Lower leg skin (tissue), 4 donors: ENCODE data around the gene LBHD1. TPM values are rescaled to one million over a fixed set of nuclear protein-coding genes. Genes with fewer than 3 reads are reported as not detected.
"Not testable (repeated sequence)": the region's sequence is repeated elsewhere in the genome, so short reads cannot be mapped to it uniquely, and the experiment has no call there.

ENCODE experiments used
- DNase-seq, 2 donors: peaks; one replicate each; pipeline ENCODE4 v3.0.0-alpha.2; 2019; ENCODE audit warnings: low spot score in 2 of 2
- H3K4me3 ChIP-seq: fragments of 200-600 bp; sonication (generic); 2 replicates; pipeline ENCODE4 v1.5.1; 2017; ENCODE audit warnings: mild to moderate bottlenecking, low read depth; ENCODE audit not compliant: poor library complexity, severe bottlenecking
- CTCF ChIP-seq, 3 donors: fragments of 450-650 bp; IDR thresholded peaks; one replicate each; pipeline ENCODE4 v1.5.1; 2016; ENCODE audit warnings: antibody characterized with exemption in 3 of 3, mild to moderate bottlenecking in 3 of 3, moderate library complexity in 2 of 3
- POLR2A ChIP-seq, 2 donors: fragments of 450-650 bp; IDR thresholded peaks; one replicate each; pipeline ENCODE4 v1.6.1; 2016 to 2017; ENCODE audit warnings: antibody characterized with exemption in 2 of 2, mild to moderate bottlenecking in 1 of 2, moderate library complexity in 1 of 2
- WGBS, 2 donors: methylation state at CpG; one replicate each; pipeline ENCODE4 v1.1.5; 2018; 5-methylcytosine and 5-hydroxymethylcytosine counted together
- intact Hi-C: fragments of 100-400 bp; cut with DNase I; formaldehyde crosslinking; loops from one replicate; pipeline ENCODE4 v1.15.0; 2023; ENCODE audit warnings: low total_unique reads
- total RNA-seq, 4 donors: library from RNA; depleted of rRNA; stranded (reverse); fragments of >200 nt; gene quantifications; one replicate each; pipeline ENCODE4 v1.1.0, GENCODE V29; 2016

LBHD1 gene
- total RNA-seq, 4 donors from 2014 or later, result 2.5 to 4.6 (median 3.1) TPM

- WGBS, 2 donors, result 3 to 7% methylated on average over 13 to 16 of the region's 16 CpGs
- peak overlapping the region; percentile 78 for H3K4me3 ChIP-seq
- TF ChIP-seq CTCF (IDR thresholded peaks at IDR 0.05) (no peak), POLR2A (IDR thresholded peaks at IDR 0.05) (no peak)
- no peak for DNase-seq
- intact Hi-C loops, result no loop called here
Observed at GRCh38 chr11:62678433-62678769, 6.3 kb upstream of the LBHD1 start.

- 77% methylated on average over 15 of the region's 15 CpGs for WGBS, 2 donors
- TF ChIP-seq CTCF (IDR thresholded peaks at IDR 0.05) (no peak), POLR2A (IDR thresholded peaks at IDR 0.05) (no peak)
- H3K4me3 ChIP-seq, result no peak overlapping the region
- intact Hi-C loops, result no loop called here
- no peak for DNase-seq
Observed at GRCh38 chr11:62677714-62678113, 5.6 kb upstream of the LBHD1 start.

GRCh38 chr11:62677156-62677555 lies 5.1 kb upstream of the LBHD1 start:
- H3K4me3 ChIP-seq, result no peak overlapping the region
- no peak for DNase-seq
- TF ChIP-seq CTCF (IDR thresholded peaks at IDR 0.05), result no peak
- no peak for TF ChIP-seq POLR2A (IDR thresholded peaks at IDR 0.05)
- intact Hi-C loops, result no loop called here
- WGBS, 2 donors, result 75 to 82% methylated on average over 6 of the region's 6 CpGs

GRCh38 chr11:62676698-62677097 lies 4.6 kb upstream of the LBHD1 start:
- intact Hi-C loops, result no loop called here

GRCh38 chr11:62675415-62675814 lies 3.3 kb upstream of the LBHD1 start:
- 95 to 97% methylated on average over 10 of the region's 10 CpGs for WGBS, 2 donors
- intact Hi-C loops, H3K4me3 ChIP-seq, DNase-seq: not testable (repeated sequence)

More at GRCh38 chr11:62676698-62677097, 4.6 kb upstream of the LBHD1 start:
- WGBS, 2 donors, result 53 to 56% methylated on average over 6 of the region's 6 CpGs
- H3K4me3 ChIP-seq, result no peak overlapping the region
- DNase-seq, result no peak
- TF ChIP-seq CTCF (IDR thresholded peaks at IDR 0.05), result no peak
- no peak for TF ChIP-seq POLR2A (IDR thresholded peaks at IDR 0.05)

- DNase-seq, result no peak
- intact Hi-C loops, result no loop called here
- TF ChIP-seq POLR2A (IDR thresholded peaks at IDR 0.05) (no peak), CTCF (IDR thresholded peaks at IDR 0.05) (no peak)
- 72 to 73% methylated on average over 2 of the region's 2 CpGs for WGBS, 2 donors
- no peak overlapping the region for H3K4me3 ChIP-seq
Observed at GRCh38 chr11:62673196-62673525, 1.1 kb upstream of the LBHD1 start.
